ENCODE data around the gene RIPOR2.
"Not testable (repeated sequence)": the region's sequence is repeated elsewhere in the genome, so short reads cannot be mapped to it uniquely, and the experiment has no call there.

RIPOR2 gene

DNA sequence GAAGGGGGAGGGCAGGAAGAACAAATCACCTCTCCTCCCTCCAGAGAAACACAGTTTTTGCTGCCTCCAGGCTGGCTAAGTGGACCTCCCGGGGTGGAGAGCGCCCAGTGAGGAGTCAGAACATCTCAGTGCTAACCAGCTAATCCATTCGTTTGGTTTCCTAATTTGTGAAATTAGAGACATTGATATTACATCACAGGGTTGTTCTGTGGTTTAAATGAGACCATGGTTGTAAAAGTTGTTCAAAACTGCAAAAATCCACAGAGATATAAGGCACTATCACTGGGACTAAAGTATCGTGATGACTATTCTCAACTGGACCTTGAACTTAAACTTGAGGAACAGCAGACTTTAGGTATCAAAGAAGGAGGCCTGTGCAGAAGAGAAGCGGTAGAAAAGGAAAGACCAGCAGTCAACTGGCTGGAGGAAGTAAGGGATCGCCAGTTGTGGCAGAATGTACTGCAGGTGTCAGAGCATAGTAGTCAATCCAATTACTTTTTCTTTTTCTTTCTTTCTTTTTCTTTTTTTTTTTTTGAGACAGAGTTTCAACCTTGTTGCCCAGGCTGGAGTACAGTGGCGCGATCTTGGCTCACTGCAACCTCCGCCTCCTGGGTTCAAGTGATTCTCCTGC, 33.9 kb downstream of the RIPOR2 start:
- DNase-seq: no peak

GRCh38 chr6:24900917-24901697, 34.7 kb downstream of the RIPOR2 start:
- DNase-seq: no peak

DNA sequence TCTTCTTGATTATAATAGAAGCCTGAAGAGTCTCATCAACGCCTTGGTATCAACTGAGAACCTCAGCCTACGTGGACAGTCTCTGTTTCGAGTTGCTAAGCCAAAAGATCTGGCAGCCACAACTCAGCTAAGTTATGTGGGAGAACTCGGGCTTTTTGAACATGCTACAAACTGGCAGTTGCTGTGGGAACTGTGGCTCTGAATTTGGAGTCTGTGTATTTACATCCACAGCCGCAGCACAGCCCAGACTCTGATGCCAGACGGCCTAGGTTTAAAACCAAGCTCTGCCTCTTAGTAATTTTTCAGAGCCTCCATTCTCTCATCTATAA, 35.8 kb downstream of the RIPOR2 start:
- DNase-seq: no peak

- DNase-seq: no peak
These were observed 36.4 kb downstream of the RIPOR2 start for GRCh38 chr6:24899136-24899996.

GRCh38 chr6:24898676-24899075, 37.1 kb downstream of the RIPOR2 start:
- DNase-seq: no peak

DNA sequence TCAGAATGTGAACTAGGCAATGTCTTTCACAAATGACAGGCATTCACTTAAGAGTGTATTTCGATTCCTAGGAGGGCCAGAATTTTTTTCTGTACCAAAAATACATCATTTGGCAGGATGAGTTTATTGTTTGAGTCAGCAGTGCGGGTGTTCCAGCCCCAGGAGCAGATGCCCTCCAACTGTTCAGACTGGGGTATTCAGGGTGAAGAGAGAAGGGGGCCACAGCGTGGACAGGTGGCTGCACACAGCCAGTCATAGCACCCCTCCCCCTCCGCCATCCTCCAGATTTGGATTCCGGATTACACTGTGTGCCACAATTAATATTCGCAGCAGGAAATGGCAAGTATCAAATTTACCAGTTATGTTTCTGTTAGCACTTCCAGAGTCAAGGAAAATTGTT, 38.6 kb downstream of the RIPOR2 start:
- no peak for DNase-seq

DNA sequence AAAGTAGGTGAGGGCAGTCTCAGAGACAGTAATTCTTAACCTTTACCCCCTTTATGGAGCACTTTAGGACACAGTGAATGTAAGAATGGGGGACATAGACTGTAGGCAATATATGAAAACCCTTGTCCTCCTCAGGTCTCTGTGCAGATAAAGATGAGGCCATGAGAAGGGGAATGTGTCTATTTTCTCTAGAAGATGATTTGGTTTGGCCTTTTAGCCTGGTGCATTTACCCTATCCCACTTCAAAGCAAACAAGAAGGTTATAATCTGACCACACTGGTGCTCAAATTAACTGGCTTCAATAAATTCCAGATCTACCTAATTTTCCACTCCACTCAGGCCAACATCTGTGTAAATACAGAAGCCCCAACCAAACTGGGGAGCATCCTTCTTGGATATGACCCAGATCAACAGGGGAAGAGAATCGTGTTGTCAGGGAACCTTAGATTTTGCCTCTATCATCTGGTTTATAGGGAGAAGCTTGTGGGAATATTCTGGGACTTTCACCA, 42.4 kb downstream of the RIPOR2 start:
- DNase-seq: no peak

GRCh38 chr6:24891004-24891403, 44.8 kb downstream of the RIPOR2 start:
- no peak for DNase-seq

DNA sequence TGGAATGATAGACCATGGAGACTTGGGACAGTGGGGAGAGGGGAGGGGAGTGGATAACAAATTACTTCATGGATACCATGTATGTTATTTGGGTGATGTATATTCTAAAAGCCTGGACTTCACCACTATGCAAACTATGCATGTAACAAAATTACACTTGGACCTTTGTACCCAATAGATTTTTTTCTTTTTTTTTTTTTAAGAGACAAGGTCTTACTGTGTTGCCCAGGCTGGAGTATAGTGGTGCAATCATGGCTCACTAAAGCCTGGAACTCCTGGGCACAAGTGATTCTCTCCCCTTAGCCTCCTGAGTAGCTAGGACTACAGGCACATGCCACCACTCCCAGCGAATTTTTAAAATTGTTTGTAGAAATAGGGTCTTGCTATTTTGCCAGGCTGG, 45.3 kb downstream of the RIPOR2 start:
- no peak for DNase-seq

DNA sequence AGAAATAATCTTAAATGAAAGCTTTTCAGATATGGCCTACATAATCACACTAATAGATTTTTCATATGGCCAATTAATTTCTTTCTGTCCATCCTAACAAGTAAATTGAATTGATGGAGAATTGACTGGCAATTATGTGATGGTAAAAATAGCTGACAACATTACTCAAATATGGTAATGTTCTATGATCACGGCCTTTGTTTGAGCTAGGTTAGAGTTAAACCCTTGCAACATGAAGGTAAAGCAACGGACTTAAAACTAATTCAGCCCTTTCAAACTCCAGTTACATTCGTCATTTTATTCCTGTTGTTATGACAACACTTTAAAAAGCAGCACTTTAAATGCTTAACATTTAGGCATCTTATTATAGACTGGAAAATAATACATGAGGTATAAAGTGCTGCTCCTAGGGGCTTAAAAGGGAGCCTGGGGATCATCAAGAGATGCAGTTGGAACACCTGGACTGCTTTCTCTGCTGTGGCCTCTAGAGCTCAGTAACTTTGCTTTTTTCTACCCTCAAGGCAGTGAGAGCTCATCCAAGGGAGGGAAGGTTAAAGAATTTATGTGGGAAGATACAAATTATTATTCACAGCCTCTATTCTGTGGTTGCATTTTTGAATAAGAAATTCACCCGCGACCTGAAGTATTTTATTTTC, 46.9 kb downstream of the RIPOR2 start:
- no peak for DNase-seq

- DNase-seq: no peak
These were observed 48.1 kb downstream of the RIPOR2 start for GRCh38 chr6:24887545-24888140.

DNA sequence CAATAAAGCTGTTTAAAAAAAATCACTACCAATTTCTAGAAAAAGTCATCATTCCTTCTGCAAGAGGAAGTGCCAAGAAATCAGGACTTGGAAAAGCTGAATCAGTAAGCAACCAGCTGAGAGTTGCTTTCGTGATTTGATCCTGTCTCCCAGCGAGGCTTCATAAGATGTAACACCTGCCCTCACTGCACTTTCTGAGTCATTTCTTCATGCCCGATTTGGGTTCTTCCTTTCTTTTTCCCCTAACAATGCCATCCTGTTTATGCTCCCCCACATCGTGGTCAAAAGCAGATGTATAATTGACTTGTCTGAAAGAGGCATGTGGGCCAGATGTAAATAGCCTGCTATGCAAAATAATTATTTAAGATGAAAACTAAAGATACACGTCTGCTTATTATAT, 52.1 kb downstream of the RIPOR2 start:
- DNase-seq: no peak

- no peak for DNase-seq
These were observed 52.8 kb downstream of the RIPOR2 start for GRCh38 chr6:24882835-24883555.

DNA sequence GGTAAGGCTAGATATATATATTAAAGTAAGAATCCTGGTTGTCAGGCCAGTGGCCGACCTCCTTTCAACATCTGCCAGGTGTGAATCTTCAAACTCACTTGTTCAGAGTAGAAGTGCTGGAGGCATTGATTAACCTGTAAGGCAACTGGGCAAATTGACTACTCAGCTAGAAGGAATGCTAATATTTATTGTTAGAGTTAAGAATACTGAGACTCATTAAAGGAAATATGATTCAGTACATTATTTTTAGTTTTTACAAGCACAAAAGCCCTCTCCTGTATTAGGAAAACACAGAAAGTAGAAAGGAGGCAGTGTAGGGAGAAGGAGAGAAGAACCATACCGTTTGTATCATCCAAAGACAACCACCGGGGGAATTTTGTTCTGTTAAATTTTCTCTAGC, 53.5 kb downstream of the RIPOR2 start:
- DNase-seq: no peak

DNA sequence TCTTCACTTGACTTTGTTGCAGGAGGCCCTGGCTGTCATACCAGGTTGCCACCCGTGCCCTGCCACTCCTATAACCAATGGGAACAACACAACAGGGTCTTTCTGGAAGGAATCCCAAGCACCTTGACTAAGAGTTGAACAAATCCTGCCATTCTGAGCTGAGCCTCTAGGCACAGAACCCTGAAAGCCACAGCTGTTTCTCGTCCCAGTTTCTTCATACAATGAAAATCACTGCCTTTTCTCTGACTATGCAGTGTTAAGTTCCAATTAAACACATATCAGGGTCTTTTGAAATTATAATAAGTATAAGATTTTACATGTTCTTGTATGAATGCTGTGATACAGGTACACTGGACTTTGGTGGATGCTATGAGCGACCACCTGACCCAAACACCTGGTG, 54.4 kb downstream of the RIPOR2 start:
- DNase-seq: no peak

DNA sequence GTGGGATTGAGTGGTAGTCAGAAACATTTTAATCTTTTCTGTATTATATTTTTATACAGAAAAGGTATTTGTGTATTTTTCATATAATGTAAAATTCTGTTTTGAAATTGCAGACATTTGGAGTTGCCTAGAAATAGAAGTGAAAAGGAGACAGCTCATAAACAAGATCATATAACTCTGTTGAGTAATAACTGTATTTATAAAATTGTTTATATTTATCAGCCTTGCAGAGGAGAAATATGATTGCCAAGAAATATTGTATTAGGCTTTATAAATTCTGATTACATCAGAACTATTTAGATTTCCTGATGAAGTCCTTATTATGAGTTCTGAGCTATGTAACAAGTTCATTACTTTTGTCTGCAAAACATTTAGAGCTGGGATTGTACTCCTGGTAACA, 55.3 kb downstream of the RIPOR2 start:
- DNase-seq: no peak

DNA sequence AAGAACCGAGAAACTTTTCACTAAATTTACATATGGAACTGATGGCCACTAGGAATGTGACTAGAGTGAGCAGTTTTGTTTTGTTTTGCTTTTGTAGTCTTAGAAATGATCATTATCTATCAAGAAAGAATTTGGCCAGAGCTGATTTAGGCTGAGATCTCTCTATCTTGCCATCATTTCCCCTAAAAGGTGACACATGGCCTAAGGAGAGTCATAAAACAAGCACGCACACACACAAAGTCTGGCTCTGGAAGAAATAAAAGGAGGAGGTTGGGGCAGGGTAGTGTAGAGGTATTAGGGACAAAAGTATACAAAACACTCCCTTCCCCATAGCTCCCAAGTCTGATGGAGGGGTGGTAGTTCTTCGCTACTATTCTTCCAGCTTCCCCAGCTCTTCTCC, 56.4 kb downstream of the RIPOR2 start:
- DNase-seq: no peak

DNA sequence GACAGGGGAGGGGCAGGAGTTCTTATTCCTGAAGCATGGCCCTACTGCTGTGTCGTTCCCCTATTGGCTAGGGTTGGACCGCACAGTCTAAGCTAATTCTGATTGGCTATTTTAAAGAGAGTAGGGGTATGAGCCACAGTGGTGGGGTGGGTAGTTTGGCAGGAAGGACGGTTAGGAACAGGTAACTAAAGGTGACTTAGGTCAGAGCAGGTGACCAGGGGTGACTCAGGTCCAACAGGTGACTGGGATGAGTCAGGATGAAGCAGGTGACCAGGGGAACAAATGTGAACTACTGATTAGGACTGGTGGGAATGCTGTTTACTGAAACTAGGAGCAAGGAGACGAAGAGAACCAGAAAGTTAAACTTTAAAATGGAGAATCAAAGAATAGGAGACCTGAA, 58.0 kb downstream of the RIPOR2 start:
- DNase-seq: not testable (repeated sequence)

- DNase-seq: no peak
These were observed 59.0 kb downstream of the RIPOR2 start for GRCh38 chr6:24876499-24877465.

DNA sequence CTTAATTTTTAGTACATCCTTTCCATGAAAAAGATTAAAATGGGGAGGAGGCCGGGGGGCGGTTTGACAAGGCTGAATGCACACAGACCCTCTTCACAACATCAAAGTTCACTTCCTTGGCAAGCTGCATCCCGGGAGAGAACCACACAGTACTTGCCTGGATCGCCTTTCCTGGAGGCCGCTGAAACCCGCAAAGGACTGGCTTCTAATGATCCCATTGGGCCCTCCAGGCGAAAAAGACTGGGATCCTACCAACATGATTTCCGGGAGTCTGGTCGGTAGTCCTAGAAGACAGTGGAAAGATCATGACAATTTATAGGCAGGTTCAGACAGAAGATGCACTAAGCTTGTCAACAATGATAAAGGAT, 60.2 kb downstream of the RIPOR2 start:
- DNase-seq: no peak

Data from NCI-H1436 treated with DMSO at 0.1 percent for 48 hours (cell line).